ENCODE measurements around the gene EZR.

DNA sequence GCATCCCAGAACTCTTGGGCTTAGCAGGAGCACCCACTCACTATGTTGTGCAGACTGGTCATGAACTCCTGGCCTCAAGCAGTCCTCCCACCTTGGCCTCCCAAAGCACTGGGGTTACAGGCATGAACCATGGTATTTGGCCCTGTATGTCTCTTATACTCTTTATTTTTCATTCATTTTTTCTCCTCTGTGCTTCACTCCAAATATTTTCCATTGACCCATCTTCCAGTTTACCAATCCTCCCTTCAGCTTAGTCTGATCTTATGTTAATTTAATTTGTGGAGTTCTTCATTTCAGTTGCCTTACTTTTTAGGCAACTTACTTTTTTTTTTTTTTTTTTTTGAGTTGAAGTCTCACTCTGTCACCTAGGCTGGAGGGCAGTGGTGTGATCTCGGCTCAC lies 79.5 kb downstream of the EZR start:
- TF ChIP-seq, protein P1, sequence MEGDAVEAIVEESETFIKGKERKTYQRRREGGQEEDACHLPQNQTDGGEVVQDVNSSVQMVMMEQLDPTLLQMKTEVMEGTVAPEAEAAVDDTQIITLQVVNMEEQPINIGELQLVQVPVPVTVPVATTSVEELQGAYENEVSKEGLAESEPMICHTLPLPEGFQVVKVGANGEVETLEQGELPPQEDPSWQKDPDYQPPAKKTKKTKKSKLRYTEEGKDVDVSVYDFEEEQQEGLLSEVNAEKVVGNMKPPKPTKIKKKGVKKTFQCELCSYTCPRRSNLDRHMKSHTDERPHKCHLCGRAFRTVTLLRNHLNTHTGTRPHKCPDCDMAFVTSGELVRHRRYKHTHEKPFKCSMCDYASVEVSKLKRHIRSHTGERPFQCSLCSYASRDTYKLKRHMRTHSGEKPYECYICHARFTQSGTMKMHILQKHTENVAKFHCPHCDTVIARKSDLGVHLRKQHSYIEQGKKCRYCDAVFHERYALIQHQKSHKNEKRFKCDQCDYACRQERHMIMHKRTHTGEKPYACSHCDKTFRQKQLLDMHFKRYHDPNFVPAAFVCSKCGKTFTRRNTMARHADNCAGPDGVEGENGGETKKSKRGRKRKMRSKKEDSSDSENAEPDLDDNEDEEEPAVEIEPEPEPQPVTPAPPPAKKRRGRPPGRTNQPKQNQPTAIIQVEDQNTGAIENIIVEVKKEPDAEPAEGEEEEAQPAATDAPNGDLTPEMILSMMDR (IDR thresholded peaks at IDR 0.05): no peak
- TF ChIP-seq POLR2A (IDR thresholded peaks at IDR 0.05): no peak

All from Peyer's patch (tissue), 4 donors.